ENCODE results near the gene CCDC137.

DNA sequence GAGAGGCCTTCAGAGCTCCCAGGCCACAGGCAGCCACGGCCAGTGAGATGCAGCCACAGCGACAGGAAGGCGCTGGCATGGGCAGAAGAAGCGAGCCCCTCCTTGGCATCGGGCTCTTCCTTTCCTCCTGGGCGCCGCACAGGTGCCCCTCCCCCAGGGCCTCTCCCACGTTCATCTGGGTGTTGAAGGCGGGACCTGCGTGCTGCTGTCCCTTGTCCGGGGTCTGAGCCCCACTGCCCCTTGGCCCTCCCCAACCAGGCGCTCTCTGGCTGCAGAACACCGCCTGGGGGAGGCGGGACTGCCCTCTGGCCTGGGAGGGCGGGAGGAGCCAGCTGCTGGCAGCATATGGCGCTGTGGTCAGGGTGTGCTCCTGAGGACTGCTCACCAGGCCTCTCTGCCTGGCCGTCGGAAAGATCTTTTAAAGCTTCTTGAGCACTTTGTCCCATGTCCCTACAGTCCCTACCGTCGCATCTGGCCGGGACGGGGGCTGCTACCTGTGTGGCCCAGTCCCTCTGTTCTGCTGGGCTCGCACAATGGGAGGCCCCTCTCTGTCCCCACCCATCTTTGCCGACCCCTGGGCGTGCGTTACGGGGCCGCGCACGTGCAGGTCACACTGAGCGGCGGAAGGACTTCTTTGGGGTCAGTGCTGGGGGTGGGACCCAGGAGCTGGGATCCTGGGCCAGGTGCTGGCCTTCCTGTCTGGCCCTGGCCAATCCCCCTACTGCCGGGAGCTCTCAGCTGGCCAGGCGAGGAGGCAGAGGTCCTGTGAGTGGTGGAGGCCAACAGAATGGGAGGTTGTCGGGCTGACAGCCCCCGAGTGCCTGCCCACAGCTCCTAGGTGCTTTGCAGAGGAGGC is 47.2 kb downstream of the CCDC137 start:
- TF ChIP-seq CTCF (conservative IDR thresholded peaks at IDR 0.05; ENCODE audit: low read length) (no peak), EZH2phosphoT487 (IDR thresholded peaks at IDR 0.05; ENCODE audit: borderline replicate concordance, low read depth, low read length) (no peak)

All from OCI-LY7 (cell line).